Activated CD4-positive, alpha-beta T cell treated with anti-CD3 and anti-CD28 coated beads, Interleukin-2, amount 50 U/mL, for 16 hours (primary cell): ENCODE results near the gene TM4SF5.
"Not testable (repeated sequence)": the region's sequence is repeated elsewhere in the genome, so short reads cannot be mapped to it uniquely, and the experiment has no call there.

Experiments
- DNase-seq: peaks from one replicate; pipeline ENCODE4 v3.0.0-alpha.2; 2020

Gene TM4SF5

GRCh38 chr17:4795168-4795567 lies 23.5 kb downstream of the TM4SF5 start:
- DNase-seq: no peak

- peak; percentile 31 for DNase-seq
These were observed 24.9 kb downstream of the TM4SF5 start for GRCh38 chr17:4796552-4796920.

- DNase-seq: no peak
These were observed 28.9 kb downstream of the TM4SF5 start for GRCh38 chr17:4800462-4801196.

GRCh38 chr17:4802228-4802627 lies 30.5 kb downstream of the TM4SF5 start, which contains the start of gene C17orf114:
TSS of gene C17orf114 (minus strand) at chr17:4802328.
- no peak for DNase-seq

GRCh38 chr17:4806456-4806776 lies 34.7 kb downstream of the TM4SF5 start:
- DNase-seq: peak; percentile 16

GRCh38 chr17:4806777-4807604 lies 35.3 kb downstream of the TM4SF5 start, which contains the start of gene PLD2:
TSS of gene PLD2 (plus strand) at chr17:4807152. CDS start at chr17:4807773, 621 bp downstream.
- DNase-seq: peak; percentile 87

GRCh38 chr17:4807605-4808377 lies 36.1 kb downstream of the TM4SF5 start:
- no peak for DNase-seq

- no peak for DNase-seq
These were observed 36.7 kb downstream of the TM4SF5 start for GRCh38 chr17:4808378-4808767.

GRCh38 chr17:4810696-4811290 lies 39.1 kb downstream of the TM4SF5 start:
- DNase-seq: no peak

GRCh38 chr17:4811471-4811870 lies 39.8 kb downstream of the TM4SF5 start:
- DNase-seq: no peak

- no peak for DNase-seq
These were observed 41.0 kb downstream of the TM4SF5 start for GRCh38 chr17:4812690-4813089.

GRCh38 chr17:4815043-4815675 lies 43.5 kb downstream of the TM4SF5 start:
- DNase-seq: no peak

GRCh38 chr17:4816826-4817225 lies 45.1 kb downstream of the TM4SF5 start:
- no peak for DNase-seq

- DNase-seq: no peak
These were observed 46.6 kb downstream of the TM4SF5 start for GRCh38 chr17:4818276-4818675.

GRCh38 chr17:4822835-4823234 lies 51.1 kb downstream of the TM4SF5 start:
- DNase-seq: no peak

- DNase-seq: no peak
These were observed 51.8 kb downstream of the TM4SF5 start for GRCh38 chr17:4823373-4824089.

GRCh38 chr17:4827399-4827798 lies 55.7 kb downstream of the TM4SF5 start:
- DNase-seq: no peak

GRCh38 chr17:4832829-4833177 lies 61.1 kb downstream of the TM4SF5 start:
- not testable (repeated sequence) for DNase-seq
